Measurements from ENCODE around the gene TPPP3.

TPPP3 gene

DNA sequence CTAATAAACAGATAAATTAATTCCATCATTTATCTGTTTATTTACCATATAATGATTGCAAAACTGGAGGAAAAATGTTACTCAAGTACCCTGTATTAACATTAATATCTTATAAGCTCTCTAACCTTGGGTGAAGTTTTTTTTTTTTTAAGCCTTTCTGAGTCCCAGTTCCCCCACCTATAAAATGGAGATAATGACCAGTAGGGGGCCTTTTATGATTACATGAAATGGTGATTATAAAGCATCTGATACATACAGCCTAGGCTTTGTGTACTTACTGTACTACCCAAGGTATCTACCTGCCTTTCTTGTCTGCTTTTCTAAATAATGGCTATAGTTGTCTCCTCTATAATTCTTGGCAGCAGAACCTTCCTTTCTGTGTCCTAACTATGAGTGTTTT is 44.1 kb downstream of the TPPP3 start:
- H3K9me2 ChIP-seq (ENCODE audit: low read depth, low read length) = no peaks in the 10 kb centered on the region
- TF ChIP-seq, protein P1, sequence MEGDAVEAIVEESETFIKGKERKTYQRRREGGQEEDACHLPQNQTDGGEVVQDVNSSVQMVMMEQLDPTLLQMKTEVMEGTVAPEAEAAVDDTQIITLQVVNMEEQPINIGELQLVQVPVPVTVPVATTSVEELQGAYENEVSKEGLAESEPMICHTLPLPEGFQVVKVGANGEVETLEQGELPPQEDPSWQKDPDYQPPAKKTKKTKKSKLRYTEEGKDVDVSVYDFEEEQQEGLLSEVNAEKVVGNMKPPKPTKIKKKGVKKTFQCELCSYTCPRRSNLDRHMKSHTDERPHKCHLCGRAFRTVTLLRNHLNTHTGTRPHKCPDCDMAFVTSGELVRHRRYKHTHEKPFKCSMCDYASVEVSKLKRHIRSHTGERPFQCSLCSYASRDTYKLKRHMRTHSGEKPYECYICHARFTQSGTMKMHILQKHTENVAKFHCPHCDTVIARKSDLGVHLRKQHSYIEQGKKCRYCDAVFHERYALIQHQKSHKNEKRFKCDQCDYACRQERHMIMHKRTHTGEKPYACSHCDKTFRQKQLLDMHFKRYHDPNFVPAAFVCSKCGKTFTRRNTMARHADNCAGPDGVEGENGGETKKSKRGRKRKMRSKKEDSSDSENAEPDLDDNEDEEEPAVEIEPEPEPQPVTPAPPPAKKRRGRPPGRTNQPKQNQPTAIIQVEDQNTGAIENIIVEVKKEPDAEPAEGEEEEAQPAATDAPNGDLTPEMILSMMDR (IDR thresholded peaks at IDR 0.05; ENCODE audit: low read length) = peak; percentile 68
- no peak for TF ChIP-seq EZH2 (IDR thresholded peaks at IDR 0.05; ENCODE audit: borderline replicate concordance, low read length)
- H2AFZ ChIP-seq (ENCODE audit: low read length) = no peak overlapping the region
- no peak overlapping the region for H3K4me2 ChIP-seq (ENCODE audit: low read length)
- no peaks in the 10 kb centered on the region for H3K4me1 ChIP-seq (ENCODE audit: insufficient read depth, low read length, severe bottlenecking)
- H3K9me3 ChIP-seq (ENCODE audit: low read length) = no peaks in the 10 kb centered on the region
- no peak overlapping the region for H3K27ac ChIP-seq (ENCODE audit: low read depth, low read length, poor library complexity, severe bottlenecking)
- H3K4me3 ChIP-seq (ENCODE audit: low read depth, low read length, poor library complexity, severe bottlenecking) = no peak overlapping the region
- no peaks in the 10 kb centered on the region for H4K20me1 ChIP-seq (ENCODE audit: insufficient read depth, low read length)
- no peaks in the 10 kb centered on the region; the same call in 1 of the 2 replicates for H3K27me3 ChIP-seq (ENCODE audit: insufficient read depth, low read length)
- no peaks in the 10 kb centered on the region for H3K36me3 ChIP-seq (ENCODE audit: insufficient read depth, low read length)
- no peaks in the 10 kb centered on the region for H3F3A ChIP-seq (ENCODE audit: insufficient read depth, low read length)
- H3K9ac ChIP-seq (ENCODE audit: low read length) = no peak overlapping the region
- H3K79me2 ChIP-seq (ENCODE audit: insufficient read depth, low read length) = no peaks in the 10 kb centered on the region

DNA sequence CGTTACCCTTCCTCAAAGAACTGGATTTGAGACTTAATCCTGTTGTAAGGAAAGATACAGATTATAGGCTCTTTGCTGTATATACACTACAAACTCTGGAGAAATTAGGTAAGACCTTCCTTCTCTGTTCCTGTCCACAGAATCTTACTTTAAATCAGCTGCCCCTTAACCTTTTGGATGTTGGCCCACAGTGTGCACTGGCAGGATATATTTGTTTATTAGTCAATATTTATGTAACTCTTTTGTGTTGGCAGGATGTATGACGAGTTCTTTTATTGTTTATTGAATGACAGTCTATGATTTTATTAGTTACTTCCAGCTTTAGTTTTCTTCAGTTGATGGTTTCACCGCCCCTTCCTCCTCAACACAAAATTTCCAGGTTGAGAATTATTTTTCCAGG is 47.0 kb downstream of the TPPP3 start:
- Histone ChIP-seq H3K36me3 (ENCODE audit: insufficient read depth, low read length) (no peaks in the 10 kb centered on the region), H4K20me1 (ENCODE audit: insufficient read depth, low read length) (no peaks in the 10 kb centered on the region), H3K9me3 (ENCODE audit: low read length) (no peaks in the 10 kb centered on the region), H3K4me1 (ENCODE audit: insufficient read depth, low read length, severe bottlenecking) (no peaks in the 10 kb centered on the region), H3K27me3 (ENCODE audit: insufficient read depth, low read length) (no peaks in the 10 kb centered on the region; the same call in 1 of the 2 replicates), H3K9ac (ENCODE audit: low read length) (no peak overlapping the region), H2AFZ (ENCODE audit: low read length) (no peak overlapping the region), H3K4me3 (ENCODE audit: low read depth, low read length, poor library complexity, severe bottlenecking) (no peak overlapping the region), H3K9me2 (ENCODE audit: low read depth, low read length) (no peaks in the 10 kb centered on the region), H3K79me2 (ENCODE audit: insufficient read depth, low read length) (no peaks in the 10 kb centered on the region), H3K27ac (ENCODE audit: low read depth, low read length, poor library complexity, severe bottlenecking) (no peak overlapping the region), H3F3A (ENCODE audit: insufficient read depth, low read length) (no peaks in the 10 kb centered on the region), H3K4me2 (ENCODE audit: low read length) (no peak overlapping the region)
- TF ChIP-seq, protein P1 (IDR thresholded peaks at IDR 0.05; ENCODE audit: low read length) = no peak
- no peak for TF ChIP-seq EZH2 (IDR thresholded peaks at IDR 0.05; ENCODE audit: borderline replicate concordance, low read length)

DNA sequence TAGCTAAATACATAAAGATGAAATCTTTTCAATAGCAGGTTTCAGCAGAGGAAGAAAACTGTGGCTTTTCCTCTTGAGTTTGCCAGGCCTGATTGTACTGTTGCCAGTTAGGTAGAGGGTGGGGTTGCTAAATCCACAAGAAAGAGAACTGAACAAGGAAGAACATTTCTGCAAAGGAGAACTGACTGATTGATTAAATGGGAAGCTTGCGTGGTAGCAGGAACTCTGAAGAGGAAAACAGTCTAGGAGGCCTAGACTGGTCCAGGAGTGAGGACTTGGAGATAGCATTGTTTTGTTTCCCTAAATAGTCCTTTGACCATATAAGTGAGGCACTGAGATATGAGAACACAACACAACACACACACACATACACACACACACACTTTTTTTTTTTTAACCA is 47.9 kb downstream of the TPPP3 start:
- no peaks in the 10 kb centered on the region; the same call in 1 of the 2 replicates for H3K27me3 ChIP-seq (ENCODE audit: insufficient read depth, low read length)
- H3K4me2 ChIP-seq (ENCODE audit: low read length) = no peak overlapping the region
- H4K20me1 ChIP-seq (ENCODE audit: insufficient read depth, low read length) = no peaks in the 10 kb centered on the region
- TF ChIP-seq, protein P1 (IDR thresholded peaks at IDR 0.05; ENCODE audit: low read length) = no peak
- TF ChIP-seq EZH2 (IDR thresholded peaks at IDR 0.05; ENCODE audit: borderline replicate concordance, low read length) = no peak
- H3K79me2 ChIP-seq (ENCODE audit: insufficient read depth, low read length) = no peaks in the 10 kb centered on the region
- no peak overlapping the region for H3K4me3 ChIP-seq (ENCODE audit: low read depth, low read length, poor library complexity, severe bottlenecking)
- no peaks in the 10 kb centered on the region for H3K9me2 ChIP-seq (ENCODE audit: low read depth, low read length)
- no peak overlapping the region for H3K9ac ChIP-seq (ENCODE audit: low read length)
- no peak overlapping the region for H3K27ac ChIP-seq (ENCODE audit: low read depth, low read length, poor library complexity, severe bottlenecking)
- H3K36me3 ChIP-seq (ENCODE audit: insufficient read depth, low read length) = no peaks in the 10 kb centered on the region
- no peaks in the 10 kb centered on the region for H3K4me1 ChIP-seq (ENCODE audit: insufficient read depth, low read length, severe bottlenecking)
- H3F3A ChIP-seq (ENCODE audit: insufficient read depth, low read length) = no peaks in the 10 kb centered on the region
- no peak overlapping the region for H2AFZ ChIP-seq (ENCODE audit: low read length)
- H3K9me3 ChIP-seq (ENCODE audit: low read length) = no peaks in the 10 kb centered on the region
